IMR-90 (cell line): ENCODE measurements around the gene RFTN1. TPM values are rescaled to one million over a fixed set of nuclear protein-coding genes. Genes with fewer than 3 reads are reported as not detected.

Source experiments
- ATAC-seq: fragments of 200-7000 bp; cut with Tn5 transposase; 2 replicates; pipeline ENCODE4 v1.9.1; 2020; ENCODE audit warnings: low read depth, mild to moderate bottlenecking, moderate library complexity
- BruUV-seq: library from RNA; stranded (reverse); fragments of 400-500 nt; replicated peaks from 2 replicates; lab custom pipeline; 2021; lab: Mats Ljungman, UMichigan
- CTCF ChIA-PET: fragments of 300-600 bp; formaldehyde crosslinking; extraction: SDS; loops from one replicate; lab custom pipeline; 2021; ENCODE audit warnings: antibody characterized with exemption; lab: Yijun Ruan, JAX
- POLR2A ChIA-PET: fragments of 300-600 bp; sonication (Branson Sonifier 250); formaldehyde crosslinking; loops from one replicate; lab custom pipeline; 2022; ENCODE audit warnings: antibody characterized with exemption; ENCODE audit not compliant: unreplicated experiment; lab: Charles Lee
- DNase-seq: peaks from one replicate; pipeline ENCODE4 v3.0.0; 2013
- H2AFZ ChIP-seq: replicated peaks from 2 replicates; pipeline ENCODE3; 2013; ENCODE audit warnings: low read length, mild to moderate bottlenecking; ENCODE audit not compliant: poor library complexity
- H2AK5ac ChIP-seq: 2 replicates; pipeline ENCODE4 v1.6.1; 2013; ENCODE audit warnings: low read depth, low read length, inconsistent platforms
- H2AK9ac ChIP-seq: replicated peaks from 2 replicates; pipeline ENCODE3; 2013; ENCODE audit warnings: mild to moderate bottlenecking, low read depth, low read length, moderate library complexity; ENCODE audit not compliant: poor library complexity
- H2BK120ac ChIP-seq: 2 replicates; pipeline ENCODE4 v1.6.1; 2013; ENCODE audit warnings: low read depth, low read length, inconsistent platforms
- H2BK15ac ChIP-seq: 3 replicates; pipeline ENCODE4 v1.6.1; 2013; ENCODE audit warnings: low read depth, low read length, inconsistent platforms
- H2BK20ac ChIP-seq: 2 replicates; pipeline ENCODE4 v1.6.1; 2013; ENCODE audit warnings: low read depth, mild to moderate bottlenecking, inconsistent platforms, low read length, moderate library complexity
- H2BK5ac ChIP-seq: 2 replicates; pipeline ENCODE4 v1.6.1; 2013; ENCODE audit warnings: mild to moderate bottlenecking, low read depth, low read length, inconsistent platforms; ENCODE audit not compliant: poor library complexity, severe bottlenecking
- H3K14ac ChIP-seq: replicated peaks from 2 replicates; pipeline ENCODE4 v1.6.1; 2013; ENCODE audit warnings: low read depth, low read length, inconsistent platforms
- H3K18ac ChIP-seq: 2 replicates; pipeline ENCODE4 v1.6.1; 2013; ENCODE audit warnings: low read depth, low read length, control low read depth
- H3K23ac ChIP-seq: 2 replicates; pipeline ENCODE4 v1.6.1; 2013; ENCODE audit warnings: low read depth, low read length, inconsistent platforms
- H3K27ac ChIP-seq: 2 replicates; pipeline ENCODE4 v1.5.1; 2013; ENCODE audit warnings: mild to moderate bottlenecking, control low read depth, low read length; ENCODE audit not compliant: insufficient read depth
- H3K27me3 ChIP-seq: 2 replicates; pipeline ENCODE4 v1.6.1; 2013; ENCODE audit warnings: low read length; ENCODE audit not compliant: control insufficient read depth, insufficient read depth
- H3K36me3 ChIP-seq: 2 replicates; pipeline ENCODE4 v1.6.1; 2013; ENCODE audit warnings: low read length, mixed read lengths; ENCODE audit not compliant: control insufficient read depth, insufficient read depth
- H3K4ac ChIP-seq: 2 replicates; pipeline ENCODE4 v1.6.1; 2013; ENCODE audit warnings: low read depth, low read length, inconsistent platforms
- H3K4me1 ChIP-seq: 2 replicates; pipeline ENCODE4 v1.6.1; 2013; ENCODE audit warnings: low read length, mixed read lengths; ENCODE audit not compliant: control insufficient read depth, insufficient read depth
- H3K4me2 ChIP-seq: 2 replicates; pipeline ENCODE4 v1.6.1; 2013; ENCODE audit warnings: low read depth, mild to moderate bottlenecking, control low read depth, low read length, moderate library complexity
- H3K4me3 ChIP-seq: 2 replicates; pipeline ENCODE4 v1.5.1; 2013; ENCODE audit warnings: low read depth, mild to moderate bottlenecking, control low read depth, low read length, moderate library complexity; ENCODE audit not compliant: insufficient read depth
- H3K56ac ChIP-seq: 2 replicates; pipeline ENCODE4 v1.6.1; 2013; ENCODE audit warnings: low read length, inconsistent platforms; ENCODE audit not compliant: insufficient read depth; ENCODE audit errors: extremely low read depth
- H3K79me1 ChIP-seq, 2 experiments: 2 replicates each; pipeline ENCODE4 v1.6.1; 2013; ENCODE audit warnings: low read length in 2 of 2, inconsistent platforms in 1 of 2, low read depth in 1 of 2
- H3K9ac ChIP-seq: 2 replicates; pipeline ENCODE4 v1.6.1; 2013; ENCODE audit warnings: low read depth, low read length, control low read depth
- H3K9me1 ChIP-seq: 2 replicates; pipeline ENCODE4 v1.6.1; 2013; ENCODE audit warnings: low read length, inconsistent platforms; ENCODE audit not compliant: insufficient read depth
- H3K9me3 ChIP-seq: 2 replicates; pipeline ENCODE4 v1.6.1; 2013; ENCODE audit warnings: low read length; ENCODE audit not compliant: control insufficient read depth, insufficient read depth
- H4K20me1 ChIP-seq: 2 replicates; pipeline ENCODE4 v1.6.1; 2013; ENCODE audit warnings: low read length, inconsistent platforms; ENCODE audit not compliant: insufficient read depth
- H4K5ac ChIP-seq: 2 replicates; pipeline ENCODE4 v1.6.1; 2013; ENCODE audit warnings: mild to moderate bottlenecking, low read depth, low read length, control low read depth
- H4K8ac ChIP-seq, 2 experiments: 2 replicates each; pipeline ENCODE4 v1.6.1; 2013; ENCODE audit warnings: low read depth in 2 of 2, low read length in 2 of 2, control low read depth in 1 of 2, inconsistent platforms in 1 of 2
- H4K91ac ChIP-seq: 2 replicates; pipeline ENCODE4 v1.6.1; 2013; ENCODE audit warnings: low read depth, low read length, inconsistent platforms; ENCODE audit not compliant: insufficient read depth
- CEBPB ChIP-seq: IDR thresholded peaks from 2 replicates; pipeline ENCODE4 v1.6.1; 2012; ENCODE audit warnings: low read depth, low read length, improper control_type of control experiment
- CHD1 ChIP-seq: IDR thresholded peaks from 2 replicates; pipeline ENCODE4 v1.6.1; 2012; ENCODE audit warnings: low read depth, low read length, improper control_type of control experiment
- FOS ChIP-seq: fragments of 150-350 bp; IDR thresholded peaks from 2 replicates; pipeline ENCODE4 v1.6.1; 2016; ENCODE audit warnings: low read depth, low read length
- MAFK ChIP-seq: IDR thresholded peaks from 2 replicates; pipeline ENCODE4 v1.6.1; 2012; ENCODE audit warnings: low read depth, low read length, improper control_type of control experiment
- NFE2L2 ChIP-seq: fragments of 150-350 bp; IDR thresholded peaks from 2 replicates; pipeline ENCODE4 v1.6.1; 2016; ENCODE audit warnings: low read depth, mild to moderate bottlenecking, low read length
- RCOR1 ChIP-seq: IDR thresholded peaks from 2 replicates; pipeline ENCODE4 v1.6.1; 2012; ENCODE audit warnings: mild to moderate bottlenecking, low read length, improper control_type of control experiment; ENCODE audit not compliant: insufficient replicate concordance
- WGBS, 2 experiments: methylation state at CpG; one replicate each; pipeline versions ENCODE4 v1.1.5 to v1.1.7; 2013; ENCODE audit warnings: missing lambda C conversion rate in 2 of 2; ENCODE audit not compliant: insufficient read length in 1 of 2; ENCODE audit errors: extremely low coverage in 2 of 2; 5-methylcytosine and 5-hydroxymethylcytosine counted together
- dilution Hi-C: fragments of 300-500 bp; cut with HindIII; formaldehyde crosslinking; loops from one replicate; pipeline ENCODE4 v1.14.3; 2018; ENCODE audit warnings: low sequenced_read_pairs; ENCODE audit not compliant: unreplicated experiment
- in situ Hi-C: fragments of 300-500 bp; cut with MboI; formaldehyde crosslinking; loops from 3 replicates; pipeline ENCODE4 v1.14.3; 2019; ENCODE audit warnings: low sequenced_read_pairs, inconsistent platforms, mixed read lengths
- intact Hi-C: fragments of 100-400 bp; cut with micrococcal nuclease; formaldehyde crosslinking; loops from 2 replicates; pipeline ENCODE4 v1.10.0; 2022
- polyA plus RNA-seq, 3 experiments: library from polyadenylated mRNA; depleted of rRNA; stranded (reverse); fragments of >200 nt; gene quantifications; 2 replicates each; pipeline ENCODE4 v1.2.3, GENCODE V29; 2012; ENCODE audit warnings: low replicate concordance in 1 of 3
- total RNA-seq: library from RNA; depleted of rRNA; stranded (reverse); fragments of >200 nt; gene quantifications from 2 replicates; pipeline ENCODE4 v1.2.3, GENCODE V29; 2012
- TF ChIP-seq, protein P1 (sequence below): conservative IDR thresholded peaks from 2 replicates; pipeline ENCODE4 v1.5.1; 2012; ENCODE audit warnings: mild to moderate bottlenecking, low read depth, low read length, improper control_type of control experiment
- TF ChIP-seq, protein P2 (sequence below): fragments of 150-350 bp; IDR thresholded peaks from 2 replicates; pipeline ENCODE4 v1.6.1; 2016; ENCODE audit warnings: low read depth, mild to moderate bottlenecking, low read length, moderate library complexity, borderline replicate concordance
- TF ChIP-seq, protein P3 (sequence below): fragments of 150-350 bp; IDR thresholded peaks from 2 replicates; pipeline ENCODE4 v1.6.1; 2017; ENCODE audit warnings: mild to moderate bottlenecking, antibody characterized with exemption, low read length, low read depth

RFTN1 gene
- total and polyA plus RNA-seq, 2 of the 4 experiments (the other 2 are of a cell fraction) = 45.0 to 52.0 TPM

DNA sequence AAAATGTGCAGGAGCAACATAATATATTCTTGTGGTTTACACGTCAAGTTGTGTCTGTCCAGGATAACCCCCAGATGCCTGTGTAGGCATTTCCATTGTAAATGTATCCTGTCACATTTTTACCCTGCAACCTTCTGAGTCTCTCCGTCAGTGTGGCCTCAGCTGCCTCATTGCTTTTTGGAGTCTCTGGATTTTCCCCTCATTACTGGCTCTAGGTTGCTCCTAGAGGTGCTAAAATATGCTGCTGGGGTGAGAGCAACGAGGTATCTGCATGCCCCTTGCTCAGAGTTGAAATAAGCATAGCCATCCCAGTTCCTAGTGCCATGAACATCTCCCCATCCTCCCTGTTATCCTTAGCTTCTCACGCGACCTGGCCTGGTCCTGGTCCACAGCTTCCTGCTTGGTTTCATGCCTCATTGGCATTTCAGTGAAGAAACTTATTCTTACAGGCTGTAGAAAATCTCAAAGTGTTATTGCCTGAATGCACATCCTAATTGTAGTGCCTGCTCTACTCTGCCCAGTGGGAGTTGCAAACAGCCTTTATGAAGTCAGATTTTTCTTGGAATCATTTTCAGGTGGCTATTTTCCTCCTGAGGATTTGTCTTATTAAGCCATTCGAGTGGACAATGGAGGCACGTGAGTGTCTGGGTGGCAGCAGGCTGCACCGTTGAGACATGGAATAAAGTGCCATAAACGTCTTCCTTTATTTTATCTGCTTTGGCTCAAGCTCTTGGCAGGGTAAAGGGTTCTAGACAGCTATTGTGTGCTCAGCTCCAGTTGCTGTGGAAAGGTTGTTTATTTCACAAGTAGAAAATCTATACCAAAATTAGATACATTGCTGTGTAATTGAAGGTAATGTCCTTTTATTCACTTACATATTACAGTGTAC, 215.3 kb downstream of the RFTN1 start:
- intact Hi-C loops (no loop called here), in situ Hi-C loops (loop anchor here (25.0 kb wide), 3 partner anchors 589 to 939 kb away; partner anchors contain the start of gene PLCL2), dilution Hi-C loops (loop anchor here (25.0 kb wide), 1 partner anchor 239 kb away; no protein-coding TSS in a partner anchor)
- Histone ChIP-seq H3K18ac (no peak overlapping the region), H3K27me3 (no peaks in the 10 kb centered on the region), H3K27ac (no peak overlapping the region), H2AK9ac (no peak overlapping the region), H2BK20ac (no peak overlapping the region), H2BK5ac (no peak overlapping the region), H2AFZ (no peak overlapping the region), H2AK5ac (no peak overlapping the region), H3K9me1 (no peaks in the 10 kb centered on the region; the same call in 1 of the 2 replicates), H2BK120ac (no peak overlapping the region), H3K23ac (no peak overlapping the region), H4K91ac (no peak overlapping the region), H3K56ac (no peak overlapping the region), H4K20me1 (no peaks in the 10 kb centered on the region), H3K36me3 (peaks cover 6% of the 10 kb centered on the region; the same call in 1 of the 2 replicates), H3K79me1 (no peaks in the 10 kb centered on the region), H4K5ac (no peak overlapping the region), H3K4me3 (no peak overlapping the region), H2BK15ac (no peak overlapping the region), H3K4ac (no peak overlapping the region), H3K9me3 (no peaks in the 10 kb centered on the region), H4K8ac (no peak overlapping the region), H3K14ac (no peak overlapping the region), H3K4me1 (peaks cover 2% of the 10 kb centered on the region; the same call in 1 of the 2 replicates), H3K4me2 (no peak overlapping the region), H3K9ac (no peak overlapping the region)
- WGBS, 2 experiments = 92% methylated on average over 2 of the region's 9 CpGs; no CpG with 5 or more reads in 1 of the 2 experiments
- ChIA-PET CTCF (no interaction called here), POLR2A (no interaction called here)
- ATAC-seq (no peak), DNase-seq (no peak)
- no TSS peak for BruUV-seq
- TF ChIP-seq NFE2L2 = no peak
- TF ChIP-seq RCOR1 = no peak
- no peak for TF ChIP-seq FOS
- TF ChIP-seq MAFK = no peak
- no peak for TF ChIP-seq CHD1
- TF ChIP-seq, protein P1, sequence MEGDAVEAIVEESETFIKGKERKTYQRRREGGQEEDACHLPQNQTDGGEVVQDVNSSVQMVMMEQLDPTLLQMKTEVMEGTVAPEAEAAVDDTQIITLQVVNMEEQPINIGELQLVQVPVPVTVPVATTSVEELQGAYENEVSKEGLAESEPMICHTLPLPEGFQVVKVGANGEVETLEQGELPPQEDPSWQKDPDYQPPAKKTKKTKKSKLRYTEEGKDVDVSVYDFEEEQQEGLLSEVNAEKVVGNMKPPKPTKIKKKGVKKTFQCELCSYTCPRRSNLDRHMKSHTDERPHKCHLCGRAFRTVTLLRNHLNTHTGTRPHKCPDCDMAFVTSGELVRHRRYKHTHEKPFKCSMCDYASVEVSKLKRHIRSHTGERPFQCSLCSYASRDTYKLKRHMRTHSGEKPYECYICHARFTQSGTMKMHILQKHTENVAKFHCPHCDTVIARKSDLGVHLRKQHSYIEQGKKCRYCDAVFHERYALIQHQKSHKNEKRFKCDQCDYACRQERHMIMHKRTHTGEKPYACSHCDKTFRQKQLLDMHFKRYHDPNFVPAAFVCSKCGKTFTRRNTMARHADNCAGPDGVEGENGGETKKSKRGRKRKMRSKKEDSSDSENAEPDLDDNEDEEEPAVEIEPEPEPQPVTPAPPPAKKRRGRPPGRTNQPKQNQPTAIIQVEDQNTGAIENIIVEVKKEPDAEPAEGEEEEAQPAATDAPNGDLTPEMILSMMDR = no peak
- TF ChIP-seq CEBPB = no peak
- TF ChIP-seq, protein P2, sequence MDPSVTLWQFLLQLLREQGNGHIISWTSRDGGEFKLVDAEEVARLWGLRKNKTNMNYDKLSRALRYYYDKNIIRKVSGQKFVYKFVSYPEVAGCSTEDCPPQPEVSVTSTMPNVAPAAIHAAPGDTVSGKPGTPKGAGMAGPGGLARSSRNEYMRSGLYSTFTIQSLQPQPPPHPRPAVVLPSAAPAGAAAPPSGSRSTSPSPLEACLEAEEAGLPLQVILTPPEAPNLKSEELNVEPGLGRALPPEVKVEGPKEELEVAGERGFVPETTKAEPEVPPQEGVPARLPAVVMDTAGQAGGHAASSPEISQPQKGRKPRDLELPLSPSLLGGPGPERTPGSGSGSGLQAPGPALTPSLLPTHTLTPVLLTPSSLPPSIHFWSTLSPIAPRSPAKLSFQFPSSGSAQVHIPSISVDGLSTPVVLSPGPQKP = no peak
- TF ChIP-seq, protein P3, sequence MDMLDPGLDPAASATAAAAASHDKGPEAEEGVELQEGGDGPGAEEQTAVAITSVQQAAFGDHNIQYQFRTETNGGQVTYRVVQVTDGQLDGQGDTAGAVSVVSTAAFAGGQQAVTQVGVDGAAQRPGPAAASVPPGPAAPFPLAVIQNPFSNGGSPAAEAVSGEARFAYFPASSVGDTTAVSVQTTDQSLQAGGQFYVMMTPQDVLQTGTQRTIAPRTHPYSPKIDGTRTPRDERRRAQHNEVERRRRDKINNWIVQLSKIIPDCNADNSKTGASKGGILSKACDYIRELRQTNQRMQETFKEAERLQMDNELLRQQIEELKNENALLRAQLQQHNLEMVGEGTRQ = no peak
